GM18951 (cell line): ENCODE measurements around the gene MYO5C.

Experiments used
- POLR2A ChIP-seq: IDR thresholded peaks from 4 replicates; pipeline ENCODE4 v1.6.1; 2011; ENCODE audit warnings: mild to moderate bottlenecking; ENCODE audit not compliant: insufficient read length, insufficient read depth; ENCODE audit errors: extremely low read depth
- in situ Hi-C: fragments of 300-500 bp; cut with MboI; formaldehyde crosslinking; loops from one replicate; pipeline ENCODE4 v1.12.0; 2022; ENCODE audit warnings: low sequenced_read_pairs, mixed read lengths, inconsistent platforms; ENCODE audit not compliant: unreplicated experiment

The MYO5C gene

DNA sequence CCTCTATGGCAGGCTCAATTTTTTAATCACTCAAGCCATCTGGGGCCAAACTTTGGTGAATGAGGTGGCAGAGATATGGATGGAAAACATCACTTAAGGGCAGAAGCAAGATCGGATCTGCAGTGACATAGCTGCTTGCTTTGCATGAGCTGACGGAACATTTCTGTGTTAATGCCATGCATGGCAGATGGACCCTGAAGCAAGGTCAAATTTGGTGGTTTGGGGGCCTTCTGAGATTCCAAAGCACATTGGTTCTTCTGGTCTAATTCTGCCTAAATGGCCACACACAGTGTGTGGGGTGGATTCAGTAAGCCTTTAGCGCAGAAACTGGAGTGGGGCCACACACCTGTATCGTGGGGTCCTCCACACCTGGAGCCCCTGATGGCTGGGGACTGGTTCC is 144.7 kb downstream of the MYO5C start:
- TF ChIP-seq POLR2A = no peak
- in situ Hi-C loops = no loop called here

- no peak for TF ChIP-seq POLR2A
- in situ Hi-C loops = no loop called here
These were observed 145.4 kb downstream of the MYO5C start for GRCh38 chr15:52150043-52150825.

DNA sequence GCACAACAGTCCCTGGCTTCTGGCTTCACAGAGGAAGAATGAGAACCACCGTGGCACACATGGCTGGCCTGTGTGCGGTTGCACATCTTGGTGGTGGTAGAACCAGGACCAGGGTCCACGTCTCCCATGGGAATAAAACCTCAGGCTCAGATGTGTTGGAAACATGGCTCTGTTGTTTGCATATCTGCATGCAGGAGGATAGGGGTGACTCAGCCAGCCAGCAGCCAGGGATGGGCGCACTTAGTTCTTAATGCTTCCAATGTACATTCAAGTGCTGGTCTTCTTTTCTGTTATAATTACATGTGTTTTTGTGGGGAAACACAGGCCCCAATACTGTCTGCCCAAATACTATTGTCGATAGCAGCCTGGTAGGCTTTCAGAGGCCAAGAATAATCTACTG is 147.2 kb downstream of the MYO5C start:
- TF ChIP-seq POLR2A = no peak
- in situ Hi-C loops = no loop called here

GRCh38 chr15:52146776-52147175 is 148.8 kb downstream of the MYO5C start:
- no peak for TF ChIP-seq POLR2A
- in situ Hi-C loops = no loop called here

DNA sequence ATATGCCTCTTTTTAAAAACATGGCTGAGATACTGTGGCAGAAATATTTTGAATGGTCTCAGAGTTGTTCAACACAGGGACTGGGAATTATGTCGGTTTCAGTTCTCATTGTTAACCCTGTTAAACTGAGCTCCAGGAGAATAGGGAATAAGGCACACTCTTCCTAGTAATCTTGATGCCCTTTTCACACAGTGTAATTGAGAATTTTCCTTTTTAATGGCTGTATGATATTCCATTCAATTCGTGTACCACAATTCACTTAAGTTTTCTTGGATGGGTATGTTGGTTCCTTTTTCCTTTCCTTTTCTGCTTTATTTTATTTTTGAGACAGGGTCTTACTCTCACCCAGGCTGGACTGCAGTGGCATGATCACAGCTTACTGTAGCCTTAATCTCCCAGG is 149.3 kb downstream of the MYO5C start:
- no peak for TF ChIP-seq POLR2A
- in situ Hi-C loops = no loop called here

GRCh38 chr15:52144656-52145178 is 150.9 kb downstream of the MYO5C start:
- TF ChIP-seq POLR2A = no peak
- in situ Hi-C loops = no loop called here

GRCh38 chr15:52143873-52144272 is 151.7 kb downstream of the MYO5C start:
- in situ Hi-C loops = no loop called here
- no peak for TF ChIP-seq POLR2A
